Measurements from ENCODE around the gene NAV2.

DNA sequence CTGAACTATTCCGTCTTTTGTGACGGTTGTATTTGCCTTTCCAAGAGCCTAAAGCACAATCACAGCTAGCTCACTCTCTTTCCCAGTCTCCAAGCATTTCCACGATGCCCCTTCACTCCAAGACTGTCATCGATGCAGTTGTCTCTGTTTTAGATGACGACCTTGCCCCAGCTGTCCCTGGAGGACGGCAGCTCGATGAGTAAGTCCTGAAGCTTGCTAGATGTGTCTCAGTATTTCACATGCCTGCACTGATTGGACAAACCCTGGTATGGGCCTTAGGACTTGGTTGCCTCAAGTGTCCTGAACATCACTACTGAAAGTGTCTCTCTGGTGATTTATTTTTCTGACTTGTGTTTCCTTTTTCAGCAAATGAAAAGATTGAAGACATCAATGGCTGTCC is 129.9 kb downstream of the NAV2 start:
- TF ChIP-seq, protein P1, sequence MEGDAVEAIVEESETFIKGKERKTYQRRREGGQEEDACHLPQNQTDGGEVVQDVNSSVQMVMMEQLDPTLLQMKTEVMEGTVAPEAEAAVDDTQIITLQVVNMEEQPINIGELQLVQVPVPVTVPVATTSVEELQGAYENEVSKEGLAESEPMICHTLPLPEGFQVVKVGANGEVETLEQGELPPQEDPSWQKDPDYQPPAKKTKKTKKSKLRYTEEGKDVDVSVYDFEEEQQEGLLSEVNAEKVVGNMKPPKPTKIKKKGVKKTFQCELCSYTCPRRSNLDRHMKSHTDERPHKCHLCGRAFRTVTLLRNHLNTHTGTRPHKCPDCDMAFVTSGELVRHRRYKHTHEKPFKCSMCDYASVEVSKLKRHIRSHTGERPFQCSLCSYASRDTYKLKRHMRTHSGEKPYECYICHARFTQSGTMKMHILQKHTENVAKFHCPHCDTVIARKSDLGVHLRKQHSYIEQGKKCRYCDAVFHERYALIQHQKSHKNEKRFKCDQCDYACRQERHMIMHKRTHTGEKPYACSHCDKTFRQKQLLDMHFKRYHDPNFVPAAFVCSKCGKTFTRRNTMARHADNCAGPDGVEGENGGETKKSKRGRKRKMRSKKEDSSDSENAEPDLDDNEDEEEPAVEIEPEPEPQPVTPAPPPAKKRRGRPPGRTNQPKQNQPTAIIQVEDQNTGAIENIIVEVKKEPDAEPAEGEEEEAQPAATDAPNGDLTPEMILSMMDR (IDR thresholded peaks at IDR 0.05; ENCODE audit: low read depth, low read length): no peak
- TF ChIP-seq POLR2A (IDR thresholded peaks at IDR 0.05; ENCODE audit: extremely low read depth, insufficient read length): no peak
- TF ChIP-seq MAX (IDR thresholded peaks at IDR 0.05; ENCODE audit: low read depth, low read length): no peak
- TF ChIP-seq MYC (IDR thresholded peaks at IDR 0.05; ENCODE audit: low read depth, low read length): no peak

Data from NB4 (cell line).